Stimulated activated CD8-positive, alpha-beta memory T cell treated with anti-CD3 and anti-CD28 coated beads, Interleukin-15, amount 100 ng/mL, for 24 hours (primary cell): ENCODE data around the gene KDM6B.
"Not testable (repeated sequence)": the region's sequence is repeated elsewhere in the genome, so short reads cannot be mapped to it uniquely, and the experiment has no call there.

ENCODE experiments used
- DNase-seq: peaks from one replicate; pipeline ENCODE4 v3.0.0-alpha.2; 2020; ENCODE audit warnings: low read depth

The KDM6B gene

DNA sequence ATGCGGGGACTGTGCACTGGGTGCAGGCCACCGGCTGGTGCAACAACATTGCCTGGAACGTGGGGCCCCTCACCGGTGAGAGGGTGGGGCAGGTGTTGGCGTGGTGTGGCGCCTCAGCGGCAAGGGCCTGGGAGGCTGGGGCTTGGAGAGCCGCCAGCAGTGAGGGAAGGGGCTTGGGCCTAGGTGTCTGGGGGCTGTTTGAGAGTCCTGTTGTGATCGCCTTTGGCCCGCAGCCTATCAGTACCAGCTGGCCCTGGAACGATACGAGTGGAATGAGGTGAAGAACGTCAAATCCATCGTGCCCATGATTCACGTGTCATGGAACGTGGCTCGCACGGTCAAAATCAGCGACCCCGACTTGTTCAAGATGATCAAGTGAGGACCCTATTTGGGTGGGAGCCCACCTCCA is 18.2 kb downstream of the KDM6B start:
- no peak for DNase-seq

DNA sequence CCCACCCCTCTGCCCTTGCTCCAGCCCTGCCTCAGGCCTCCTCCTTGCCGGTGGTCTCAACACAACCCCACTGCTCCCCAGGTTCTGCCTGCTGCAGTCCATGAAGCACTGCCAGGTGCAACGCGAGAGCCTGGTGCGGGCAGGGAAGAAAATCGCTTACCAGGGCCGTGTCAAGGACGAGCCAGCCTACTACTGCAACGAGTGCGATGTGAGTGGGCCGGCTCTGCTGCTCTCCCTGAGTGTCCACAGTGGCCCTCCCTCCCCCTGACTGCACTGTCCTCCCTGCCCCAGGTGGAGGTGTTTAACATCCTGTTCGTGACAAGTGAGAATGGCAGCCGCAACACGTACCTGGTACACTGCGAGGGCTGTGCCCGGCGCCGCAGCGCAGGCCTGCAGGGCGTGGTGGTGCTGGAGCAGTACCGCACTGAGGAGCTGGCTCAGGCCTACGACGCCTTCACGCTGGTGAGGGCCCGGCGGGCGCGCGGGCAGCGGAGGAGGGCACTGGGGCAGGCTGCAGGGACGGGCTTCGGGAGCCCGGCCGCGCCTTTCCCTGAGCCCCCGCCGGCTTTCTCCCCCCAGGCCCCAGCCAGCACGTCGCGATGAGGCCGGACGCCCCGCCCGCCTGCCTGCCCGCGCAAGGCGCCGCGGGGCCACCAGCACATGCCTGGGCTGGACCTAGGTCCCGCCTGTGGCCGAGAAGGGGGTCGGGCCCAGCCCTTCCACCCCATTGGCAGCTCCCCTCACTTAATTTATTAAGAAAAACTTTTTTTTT is 19.1 kb downstream of the KDM6B start:
- no peak for DNase-seq

DNA sequence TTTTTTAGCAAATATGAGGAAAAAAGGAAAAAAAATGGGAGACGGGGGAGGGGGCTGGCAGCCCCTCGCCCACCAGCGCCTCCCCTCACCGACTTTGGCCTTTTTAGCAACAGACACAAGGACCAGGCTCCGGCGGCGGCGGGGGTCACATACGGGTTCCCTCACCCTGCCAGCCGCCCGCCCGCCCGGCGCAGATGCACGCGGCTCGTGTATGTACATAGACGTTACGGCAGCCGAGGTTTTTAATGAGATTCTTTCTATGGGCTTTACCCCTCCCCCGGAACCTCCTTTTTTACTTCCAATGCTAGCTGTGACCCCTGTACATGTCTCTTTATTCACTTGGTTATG is 19.6 kb downstream of the KDM6B start:
- DNase-seq = no peak

DNA sequence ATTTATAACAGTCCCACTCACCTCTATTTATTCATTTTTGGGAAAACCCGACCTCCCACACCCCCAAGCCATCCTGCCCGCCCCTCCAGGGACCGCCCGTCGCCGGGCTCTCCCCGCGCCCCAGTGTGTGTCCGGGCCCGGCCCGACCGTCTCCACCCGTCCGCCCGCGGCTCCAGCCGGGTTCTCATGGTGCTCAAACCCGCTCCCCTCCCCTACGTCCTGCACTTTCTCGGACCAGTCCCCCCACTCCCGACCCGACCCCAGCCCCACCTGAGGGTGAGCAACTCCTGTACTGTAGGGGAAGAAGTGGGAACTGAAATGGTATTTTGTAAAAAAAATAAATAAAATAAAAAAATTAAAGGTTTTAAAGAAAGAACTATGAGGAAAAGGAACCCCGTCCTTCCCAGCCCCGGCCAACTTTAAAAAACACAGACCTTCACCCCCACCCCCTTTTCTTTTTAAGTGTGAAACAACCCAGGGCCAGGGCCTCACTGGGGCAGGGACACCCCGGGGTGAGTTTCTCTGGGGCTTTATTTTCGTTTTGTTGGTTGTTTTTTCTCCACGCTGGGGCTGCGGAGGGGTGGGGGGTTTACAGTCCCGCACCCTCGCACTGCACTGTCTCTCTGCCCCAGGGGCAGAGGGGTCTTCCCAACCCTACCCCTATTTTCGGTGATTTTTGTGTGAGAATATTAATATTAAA is 20.2 kb downstream of the KDM6B start:
- DNase-seq = no peak

DNA sequence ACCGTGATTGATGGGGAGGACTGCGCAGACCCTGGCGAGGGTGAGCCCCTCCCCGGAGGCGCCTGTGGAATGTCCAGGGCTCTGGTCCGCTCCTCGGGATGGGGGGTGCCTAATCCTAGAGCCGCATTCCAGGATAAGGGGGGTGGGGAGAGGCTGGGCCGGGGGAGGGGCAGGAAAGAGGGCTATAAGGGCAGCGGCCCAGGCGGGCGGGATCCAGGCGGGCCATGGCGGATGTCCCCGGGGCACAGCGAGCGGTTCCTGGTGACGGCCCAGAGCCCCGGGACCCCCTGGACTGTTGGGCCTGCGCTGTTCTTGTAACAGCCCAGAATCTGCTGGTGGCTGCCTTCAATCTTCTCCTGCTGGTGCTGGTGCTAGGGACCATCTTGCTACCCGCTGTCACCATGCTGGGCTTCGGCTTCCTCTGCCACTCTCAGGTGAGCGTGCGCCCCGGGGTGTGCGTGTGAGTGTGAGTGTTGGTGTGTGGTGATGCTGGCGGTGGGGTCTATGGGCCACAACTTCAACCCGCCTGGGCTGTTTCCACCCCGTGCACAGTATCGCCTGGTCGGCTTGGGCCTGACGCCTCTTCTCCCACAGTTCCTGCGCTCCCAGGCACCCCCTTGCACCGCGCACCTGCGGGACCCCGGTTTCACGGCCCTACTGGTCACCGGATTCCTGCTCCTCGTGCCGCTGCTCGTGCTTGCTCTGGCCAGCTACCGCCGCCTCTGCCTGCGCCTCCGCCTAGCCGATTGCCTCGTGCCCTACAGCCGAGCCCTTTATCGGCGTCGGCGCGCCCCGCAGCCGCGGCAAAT is 21.0 kb downstream of the KDM6B start, which contains the start of gene TMEM88:
Gene TMEM88 (plus strand): TSS at position 216 of the 809 bp plus-strand sequence. CDS start 9 bp downstream, at position 225.
- DNase-seq = no peak

DNA sequence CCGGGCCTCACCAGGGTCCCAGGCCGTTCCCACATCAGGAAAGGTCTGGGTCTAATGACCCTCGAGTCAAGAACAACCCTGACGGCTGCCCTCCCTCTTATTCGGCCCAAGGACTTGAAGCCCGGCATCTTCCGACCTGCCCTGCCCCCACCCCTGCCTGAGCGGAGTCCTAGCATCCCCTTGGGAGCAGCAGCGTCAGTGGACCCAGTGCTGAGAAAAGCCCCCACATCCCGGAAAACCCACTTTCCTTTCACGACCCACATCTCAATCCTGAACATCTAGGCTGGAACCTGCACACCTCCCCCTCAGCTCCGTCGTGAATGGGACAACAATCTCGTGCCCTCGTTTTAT is 21.6 kb downstream of the KDM6B start:
- no peak for DNase-seq

DNA sequence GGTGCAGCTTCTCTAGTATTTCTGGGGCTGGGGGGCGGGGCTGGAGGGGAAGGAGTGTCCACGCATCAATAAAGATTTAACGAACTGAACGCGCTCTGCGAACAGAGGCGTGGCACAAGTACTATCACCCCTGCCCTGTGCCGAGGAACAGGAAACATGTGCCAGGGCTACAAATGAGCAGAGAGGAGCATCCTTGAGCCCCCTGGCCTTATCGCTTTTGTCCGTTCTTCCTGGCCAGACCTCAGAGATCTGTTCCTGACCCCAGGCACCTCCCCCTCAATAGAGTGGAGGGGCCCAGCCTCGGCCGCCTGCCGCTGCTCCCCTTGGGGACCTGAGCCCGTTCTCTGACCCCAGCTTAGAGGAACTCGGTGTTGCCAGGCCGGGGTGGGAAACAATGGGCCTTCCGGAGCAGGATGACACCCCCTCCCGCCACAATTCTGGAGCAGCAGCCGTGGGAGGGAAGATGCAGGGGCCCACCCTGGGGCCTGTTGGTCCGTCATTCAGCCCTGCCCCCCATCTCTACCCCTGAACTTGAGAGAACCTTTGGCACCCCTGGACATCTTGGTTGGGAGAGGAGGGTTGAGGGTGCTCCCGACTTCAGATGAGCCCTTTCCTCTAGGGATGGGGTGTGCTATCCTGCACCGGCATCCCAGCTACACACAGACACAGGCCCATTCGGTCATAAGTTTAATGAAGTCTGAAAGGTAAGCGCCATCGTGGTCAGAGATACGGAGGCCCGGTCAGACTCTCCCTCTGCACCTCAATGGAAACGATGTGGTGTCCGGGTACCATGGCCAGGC is 22.2 kb downstream of the KDM6B start:
- DNase-seq = no peak

DNA sequence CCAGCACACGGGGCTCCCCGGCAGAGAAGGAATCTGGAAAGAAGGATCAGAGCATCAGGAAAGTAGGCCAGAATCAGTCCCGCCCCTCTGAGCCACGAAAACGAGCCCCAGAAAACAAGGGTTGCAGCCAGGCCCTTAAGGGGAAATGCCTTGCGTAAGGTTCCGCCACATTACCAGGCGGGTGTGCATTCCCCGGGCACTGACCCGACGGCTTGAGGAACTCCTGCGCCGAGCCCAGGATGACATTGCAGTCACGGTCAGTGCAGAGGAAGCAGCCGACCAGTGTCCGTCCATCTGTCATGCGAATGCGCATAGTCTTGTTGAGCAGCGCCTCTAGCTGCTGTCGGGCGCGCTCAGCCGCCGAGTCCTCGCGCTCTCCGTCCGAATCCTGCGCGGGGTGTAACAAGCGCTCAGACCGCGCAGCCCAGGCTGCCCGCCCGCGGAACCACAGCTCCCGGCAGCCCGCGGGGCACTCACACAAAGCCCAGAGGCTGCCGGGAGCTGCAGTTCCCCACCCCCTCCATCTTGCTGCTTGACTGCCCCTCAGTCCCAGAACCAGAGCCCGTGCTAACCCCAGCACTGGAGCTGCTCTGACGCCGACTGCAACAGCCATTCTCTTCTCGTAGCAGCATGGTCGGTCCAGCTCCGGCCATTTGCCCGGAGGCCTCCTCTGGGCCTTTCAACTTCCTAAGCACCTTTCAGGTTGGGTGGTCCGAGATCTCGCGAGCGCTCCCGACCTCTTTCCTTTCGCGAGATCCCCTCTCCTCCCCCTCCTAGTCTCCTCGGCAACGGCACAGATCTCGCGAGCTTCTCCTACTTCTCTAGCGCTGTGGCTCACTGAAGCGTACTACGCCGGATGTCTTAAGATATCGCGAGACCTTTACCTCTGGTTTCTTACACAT is 23.0 kb downstream of the KDM6B start, which contains the start of gene NAA38:
Gene NAA38 (minus strand): TSS at position 749 of the 902 bp plus-strand sequence. CDS start 96 bp downstream, at position 653.
- peak; percentile 71 for DNase-seq

DNA sequence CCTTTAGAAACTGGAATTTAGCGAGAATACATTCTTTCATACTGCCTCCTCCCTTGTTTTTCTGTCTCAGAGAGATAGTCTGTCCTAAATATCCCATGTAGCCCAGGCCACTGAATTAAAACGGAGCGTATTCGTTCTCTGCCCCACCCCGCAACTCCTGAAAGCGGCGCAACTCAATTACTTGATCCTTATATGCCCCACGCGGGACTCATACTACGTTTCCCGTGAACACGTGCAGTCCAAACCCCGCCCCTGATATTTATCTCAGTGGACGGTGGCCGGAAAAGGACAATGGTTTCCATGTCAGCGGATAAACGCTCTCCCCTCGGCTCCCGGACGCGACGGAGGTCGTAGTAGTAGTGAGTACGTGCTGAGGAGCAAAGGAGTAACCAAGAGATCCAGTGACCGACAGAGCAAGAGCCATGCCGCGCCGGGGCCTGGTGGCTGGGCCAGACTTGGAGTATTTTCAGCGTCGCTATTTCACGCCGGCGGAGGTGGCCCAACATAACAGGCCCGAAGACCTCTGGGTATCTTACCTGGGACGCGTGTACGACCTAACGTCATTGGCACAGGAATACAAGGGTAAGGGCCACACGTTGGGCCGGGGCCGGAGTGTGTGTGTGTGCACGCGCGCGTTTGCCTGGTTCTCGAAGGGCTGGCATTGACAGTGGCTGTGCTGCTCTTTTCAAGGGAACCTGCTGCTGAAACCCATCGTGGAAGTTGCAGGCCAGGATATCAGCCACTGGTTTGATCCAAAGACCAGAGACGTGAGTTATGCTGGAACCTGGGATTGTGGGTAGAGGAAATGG is 23.9 kb downstream of the KDM6B start, which contains the start of gene CYB5D1:
Gene CYB5D1 (plus strand): TSS at position 291 of the 809 bp plus-strand sequence. CDS start 132 bp downstream, at position 423.
- DNase-seq = peak; percentile 68

DNA sequence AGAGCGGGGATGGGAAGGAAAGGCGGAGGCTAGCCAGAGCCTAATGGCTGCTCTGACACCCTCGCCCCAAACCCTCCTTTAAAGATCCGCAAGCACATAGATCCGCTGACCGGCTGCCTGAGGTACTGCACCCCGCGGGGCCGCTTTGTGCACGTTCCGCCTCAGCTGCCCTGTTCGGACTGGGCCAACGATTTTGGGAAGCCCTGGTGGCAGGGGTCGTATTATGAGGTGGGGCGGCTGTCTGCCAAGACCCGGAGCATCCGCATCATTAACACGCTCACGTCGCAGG is 24.4 kb downstream of the KDM6B start:
- DNase-seq = no peak

DNA sequence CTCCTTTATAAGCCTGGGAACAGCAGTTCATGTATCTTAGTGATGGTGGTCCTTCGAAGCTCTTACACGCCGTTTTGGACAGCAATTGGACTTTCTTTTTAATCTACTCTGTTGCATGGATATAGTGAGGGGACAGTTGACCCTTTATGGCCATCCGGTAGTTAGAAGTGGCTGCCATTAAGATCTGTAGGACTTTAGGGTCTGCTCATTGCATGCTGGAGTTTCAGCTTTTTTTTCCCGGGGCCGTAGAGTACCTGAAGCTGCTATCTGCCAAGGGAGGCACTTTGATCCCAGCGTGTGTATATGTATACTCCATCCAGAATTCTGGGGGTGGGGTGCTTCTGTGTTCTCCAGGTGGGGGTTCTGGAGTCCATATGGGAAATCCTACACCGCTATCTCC is 25.0 kb downstream of the KDM6B start:
- DNase-seq = no peak

DNA sequence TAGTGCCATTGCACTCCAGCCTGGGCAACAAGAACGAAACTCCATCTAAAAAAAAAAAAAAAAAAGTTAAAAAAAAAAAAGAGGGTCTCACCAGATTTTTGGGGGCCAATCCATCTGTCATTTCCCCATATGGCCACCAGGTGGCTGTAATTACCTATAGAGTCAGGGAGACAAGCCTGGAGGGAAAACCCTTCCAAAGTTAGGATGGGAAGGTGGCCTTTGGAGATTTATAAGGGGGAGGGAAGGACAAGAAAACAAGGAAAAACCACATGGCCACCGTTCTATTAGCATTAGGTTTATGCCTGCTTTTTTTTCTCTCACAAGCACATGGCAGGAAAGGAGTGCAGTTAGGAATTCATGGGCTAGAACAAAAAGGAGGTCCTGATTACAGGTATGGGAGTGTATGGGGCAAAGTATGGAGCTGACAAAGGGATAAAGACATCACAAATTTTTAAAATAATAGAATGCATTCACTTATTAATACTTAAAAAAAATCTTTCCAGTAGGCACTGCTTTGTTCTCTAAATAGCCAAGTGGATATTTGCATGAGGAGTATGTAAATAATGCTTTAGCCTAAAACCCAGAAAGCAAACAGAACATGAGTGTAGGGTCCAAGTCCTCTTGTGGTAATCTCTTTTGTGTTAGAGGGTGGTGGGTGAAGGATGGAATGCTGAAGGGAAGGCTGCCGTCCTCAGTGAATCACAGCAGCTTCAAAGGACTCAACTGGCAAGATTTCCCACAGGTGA is 28.8 kb downstream of the KDM6B start:
- DNase-seq = no peak

DNA sequence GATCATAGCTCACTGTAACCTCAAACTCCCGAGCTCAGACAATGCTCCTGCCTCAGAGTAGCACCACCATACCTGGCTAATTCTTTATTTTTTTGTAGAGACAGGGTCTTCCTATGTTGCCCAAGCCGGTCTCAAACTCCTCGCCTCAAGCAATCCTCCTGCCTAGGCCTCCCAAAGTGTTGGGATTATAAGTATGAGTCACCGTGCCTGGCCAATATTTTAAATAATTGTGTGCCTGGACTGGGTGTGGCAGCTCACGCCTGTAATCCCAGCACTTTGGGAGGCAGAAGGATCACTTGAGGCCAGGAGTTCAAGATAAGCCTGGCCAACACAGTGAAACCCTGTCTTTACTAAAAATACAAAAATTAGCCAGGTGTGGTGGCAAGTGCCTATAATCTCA is 30.4 kb downstream of the KDM6B start:
- not testable (repeated sequence) for DNase-seq

DNA sequence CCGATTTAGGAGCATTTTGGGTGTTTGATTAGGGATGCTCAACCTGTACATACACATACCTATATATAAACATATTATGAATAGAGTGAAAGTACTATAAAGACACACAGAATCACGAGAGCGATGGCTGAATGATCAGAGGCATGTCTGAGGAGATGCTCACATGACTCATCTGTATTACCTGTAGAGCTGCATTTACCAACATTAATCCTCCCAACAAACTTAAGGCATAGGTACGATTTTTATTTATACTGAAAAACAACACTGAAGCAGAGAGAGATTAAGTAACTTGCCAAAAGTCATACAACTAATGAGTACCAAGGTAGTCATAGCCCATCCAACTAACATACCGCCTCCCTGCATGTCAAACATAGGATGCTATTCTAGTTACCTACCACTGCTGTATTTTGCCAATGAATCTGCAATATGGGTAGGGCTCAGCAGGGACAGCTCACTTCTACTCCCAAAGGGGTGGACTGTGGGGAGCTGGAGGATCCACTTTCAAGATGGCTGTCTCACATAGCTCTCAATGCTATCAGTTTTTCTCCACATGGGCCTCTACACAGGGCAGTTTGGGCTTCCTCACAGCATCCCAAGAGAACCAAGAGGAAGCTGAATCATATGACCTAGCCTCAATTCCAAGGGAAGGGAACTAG is 31.1 kb downstream of the KDM6B start:
- DNase-seq = no peak

DNA sequence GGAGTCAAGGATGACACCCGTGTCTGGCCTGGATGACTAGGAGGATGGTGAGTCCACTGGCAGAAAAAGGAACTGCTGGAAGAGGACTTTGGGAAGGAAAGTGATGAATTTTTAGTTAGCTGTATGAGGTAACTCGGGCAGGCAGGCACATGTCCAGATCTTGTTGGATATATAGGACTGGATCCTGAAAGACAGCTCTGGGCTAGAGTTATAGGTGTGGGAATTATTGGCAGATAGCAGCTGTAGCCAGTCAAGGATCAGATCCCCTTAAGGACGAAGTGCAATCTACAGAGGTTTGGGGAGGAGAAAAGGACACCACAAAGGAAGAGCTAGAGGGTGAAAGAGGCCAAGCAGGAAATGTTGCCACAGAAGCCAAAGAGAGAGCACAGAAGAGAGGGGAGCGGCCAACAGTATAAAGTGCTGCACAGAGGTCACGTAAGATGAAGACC is 33.9 kb downstream of the KDM6B start:
- no peak for DNase-seq

DNA sequence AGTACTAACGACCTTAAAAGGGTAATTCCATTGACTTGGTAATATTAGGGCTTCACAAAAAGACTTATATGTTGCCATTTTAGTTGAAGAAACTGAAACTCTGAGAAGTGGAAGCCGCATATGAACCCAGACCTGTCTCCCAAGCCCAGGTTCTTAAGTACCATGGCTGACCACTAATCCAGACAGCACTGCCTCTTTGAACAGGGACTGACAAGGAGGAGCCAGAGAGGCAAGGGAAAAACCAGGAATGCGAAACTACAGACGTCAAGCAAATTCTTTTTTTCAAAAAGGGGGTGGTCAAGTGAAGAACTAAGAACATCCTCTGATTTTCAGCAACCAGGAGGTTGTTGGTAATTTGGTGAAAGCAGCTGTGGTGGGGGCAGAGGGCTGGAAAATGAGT is 39.0 kb downstream of the KDM6B start:
- DNase-seq = no peak

DNA sequence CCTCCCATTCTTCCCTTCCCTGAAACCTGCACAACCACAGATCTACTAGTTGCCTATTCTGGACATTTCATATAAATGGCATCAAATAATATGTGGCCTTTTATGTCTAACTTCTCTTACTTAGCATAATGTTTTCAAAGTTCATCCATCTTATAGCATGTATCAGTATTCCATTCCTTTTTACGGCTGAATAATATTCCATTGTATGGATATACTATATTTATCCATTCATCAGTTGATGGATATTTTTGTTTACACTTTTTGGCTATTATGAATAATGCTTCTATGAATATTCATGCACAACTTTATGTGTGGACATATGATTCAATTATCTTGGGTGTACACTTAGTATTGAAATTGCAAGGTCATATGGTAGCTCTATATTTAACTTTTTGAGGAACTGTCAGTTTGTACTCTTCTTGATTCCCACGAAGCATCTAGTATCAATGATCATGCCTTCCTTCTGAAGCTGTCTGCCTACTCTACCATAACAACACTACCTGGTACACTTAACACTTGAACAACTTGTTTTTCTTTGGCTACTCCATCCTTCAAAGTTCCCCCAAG is 41.9 kb downstream of the KDM6B start:
- DNase-seq = no peak

DNA sequence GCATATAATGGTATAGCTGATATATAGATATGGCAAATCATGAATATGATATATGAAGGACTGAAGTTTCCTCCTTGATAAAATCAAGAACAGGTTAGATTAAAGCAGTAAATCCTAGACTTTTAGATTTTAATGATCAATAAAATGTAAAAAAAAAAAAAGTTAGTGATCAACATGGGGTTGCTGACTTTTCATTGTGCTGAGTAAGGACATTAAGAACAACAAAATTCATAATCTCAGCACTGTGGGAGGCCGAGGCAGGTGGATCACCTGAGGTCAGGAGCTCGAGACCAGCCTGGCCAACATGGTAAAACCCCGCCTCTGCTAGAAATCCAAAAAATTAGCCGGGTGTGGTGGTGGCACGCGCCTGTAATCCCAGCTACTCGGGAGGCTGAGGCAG is 44.2 kb downstream of the KDM6B start:
- DNase-seq = no peak
